ENCODE measurements around the gene CRTC1.

The CRTC1 gene

GRCh38 chr19:18712981-18713380 lies 29.5 kb downstream of the CRTC1 start:
- no peak for DNase-seq (ENCODE audit: extremely low read depth, low read depth)

GRCh38 chr19:18713550-18714117 lies 30.2 kb downstream of the CRTC1 start:
- no peak for DNase-seq (ENCODE audit: extremely low read depth, low read depth)
- TF ChIP-seq CTCF (IDR thresholded peaks at IDR 0.05; ENCODE audit: low read depth, low read length) = no peak

More at GRCh38 chr19:18712981-18713380, 29.5 kb downstream of the CRTC1 start:
- TF ChIP-seq CTCF (IDR thresholded peaks at IDR 0.05; ENCODE audit: low read depth, low read length) = no peak

GRCh38 chr19:18715416-18715815 lies 31.9 kb downstream of the CRTC1 start:
- no peak for TF ChIP-seq CTCF (IDR thresholded peaks at IDR 0.05; ENCODE audit: low read depth, low read length)
- no peak for DNase-seq (ENCODE audit: extremely low read depth, low read depth)

GRCh38 chr19:18716857-18717256 lies 33.4 kb downstream of the CRTC1 start:
- no peak for TF ChIP-seq CTCF (IDR thresholded peaks at IDR 0.05; ENCODE audit: low read depth, low read length)
- DNase-seq (ENCODE audit: extremely low read depth, low read depth) = no peak

- no peak for DNase-seq (ENCODE audit: extremely low read depth, low read depth)
- no peak for TF ChIP-seq CTCF (IDR thresholded peaks at IDR 0.05; ENCODE audit: low read depth, low read length)
Measured at GRCh38 chr19:18717601-18718000, 34.1 kb downstream of the CRTC1 start.

GRCh38 chr19:18718015-18718526 lies 34.6 kb downstream of the CRTC1 start:
- no peak for TF ChIP-seq CTCF (IDR thresholded peaks at IDR 0.05; ENCODE audit: low read depth, low read length)
- no peak for DNase-seq (ENCODE audit: extremely low read depth, low read depth)

GRCh38 chr19:18718846-18719458 lies 35.5 kb downstream of the CRTC1 start:
- no peak for TF ChIP-seq CTCF (IDR thresholded peaks at IDR 0.05; ENCODE audit: low read depth, low read length)

More at GRCh38 chr19:18718846-18719458, 35.5 kb downstream of the CRTC1 start:
- no peak for DNase-seq (ENCODE audit: extremely low read depth, low read depth)

All from AG09319 (cell line).